Osteocyte (in vitro differentiated cells): ENCODE data around the gene H2AZ2. TPM values are rescaled to one million over a fixed set of nuclear protein-coding genes. Genes with fewer than 3 reads are reported as not detected.
"Not testable (repeated sequence)": the region's sequence is repeated elsewhere in the genome, so short reads cannot be mapped to it uniquely, and the experiment has no call there.

ENCODE experiments used
- DNase-seq: peaks from one replicate; pipeline ENCODE4 v3.0.0; 2021; ENCODE audit warnings: mixed read lengths; ENCODE audit not compliant: unreplicated experiment; ENCODE audit errors: extremely low spot score
- H3K27ac Mint-ChIP-seq: one replicate; pipeline ENCODE4 v1.8.0; 2021; ENCODE audit warnings: mild to moderate bottlenecking, mixed read lengths; ENCODE audit not compliant: unreplicated experiment
- H3K27me3 Mint-ChIP-seq: one replicate; pipeline ENCODE4 v1.8.0; 2021; ENCODE audit warnings: mixed read lengths; ENCODE audit not compliant: unreplicated experiment
- H3K36me3 Mint-ChIP-seq: one replicate; pipeline ENCODE4 v1.8.0; 2021; ENCODE audit warnings: mixed read lengths; ENCODE audit not compliant: unreplicated experiment
- H3K4me1 Mint-ChIP-seq: one replicate; pipeline ENCODE4 v1.8.0; 2021; ENCODE audit warnings: mixed read lengths; ENCODE audit not compliant: unreplicated experiment
- H3K4me3 Mint-ChIP-seq: one replicate; pipeline ENCODE4 v1.8.0; 2021; ENCODE audit warnings: mild to moderate bottlenecking, moderate library complexity, mixed read lengths; ENCODE audit not compliant: unreplicated experiment
- H3K9me3 Mint-ChIP-seq: one replicate; pipeline ENCODE4 v1.8.0; 2021; ENCODE audit warnings: mixed read lengths; ENCODE audit not compliant: unreplicated experiment
- CTCF ChIP-seq: fragments of 200-600 bp; sonication (generic); IDR thresholded peaks from 2 replicates; pipeline ENCODE4 v1.5.0; 2021; ENCODE audit warnings: antibody characterized with exemption, mild to moderate bottlenecking, moderate library complexity
- total RNA-seq: library from RNA; stranded (reverse); gene quantifications from 2 replicates; pipeline ENCODE4 v1.2.1, GENCODE V29; 2021

Gene H2AZ2
- total RNA-seq, 1 donor from 2014 or later: 169 TPM

GRCh38 chr7:44852590-44852989 is 4.7 kb upstream of the H2AZ2 start:
- DNase-seq: no peak
- no peak for TF ChIP-seq CTCF
- Mint-ChIP-seq H3K27me3 (no peaks in the 10 kb centered on the region), H3K27ac (no peak overlapping the region), H3K4me3 (no peak overlapping the region), H3K36me3 (no peaks in the 10 kb centered on the region), H3K4me1 (peaks cover 16% of the 10 kb centered on the region), H3K9me3 (no peaks in the 10 kb centered on the region)

GRCh38 chr7:44849885-44850544 is 2.1 kb upstream of the H2AZ2 start:
- peak overlapping the region; percentile 3 for H3K27ac Mint-ChIP-seq
- no peak for TF ChIP-seq CTCF
- DNase-seq: no peak

GRCh38 chr7:44849259-44849884 is 1.5 kb upstream of the H2AZ2 start:
- DNase-seq: no peak
- Mint-ChIP-seq H3K4me3 (peak overlapping the region; percentile 95), H3K27me3 (no peaks in the 10 kb centered on the region), H3K9me3 (no peaks in the 10 kb centered on the region), H3K27ac (peak overlapping the region; percentile 98), H3K4me1 (peaks cover 36% of the 10 kb centered on the region), H3K36me3 (no peaks in the 10 kb centered on the region)
- no peak for TF ChIP-seq CTCF

More at GRCh38 chr7:44849885-44850544, 2.1 kb upstream of the H2AZ2 start:
- no peaks in the 10 kb centered on the region for H3K9me3 Mint-ChIP-seq
- peak overlapping the region; percentile 95 for H3K4me3 Mint-ChIP-seq
- no peaks in the 10 kb centered on the region for H3K27me3 Mint-ChIP-seq
- no peaks in the 10 kb centered on the region for H3K36me3 Mint-ChIP-seq
- H3K4me1 Mint-ChIP-seq: peaks cover 29% of the 10 kb centered on the region

- DNase-seq: peak; percentile 96
- Mint-ChIP-seq H3K36me3 (no peaks in the 10 kb centered on the region), H3K27ac (peak overlapping the region; percentile 97), H3K9me3 (no peaks in the 10 kb centered on the region), H3K27me3 (no peaks in the 10 kb centered on the region), H3K4me3 (peak overlapping the region; percentile 95), H3K4me1 (peaks cover 41% of the 10 kb centered on the region)
- TF ChIP-seq CTCF: peak; percentile 98
Observed at GRCh38 chr7:44847509-44847919, 373 bp downstream of the H2AZ2 start.

- Mint-ChIP-seq H3K36me3 (peaks cover under 1% of the 10 kb centered on the region), H3K27ac (peak overlapping the region; percentile 97), H3K9me3 (no peaks in the 10 kb centered on the region), H3K4me3 (peak overlapping the region; percentile 95), H3K4me1 (peaks cover 41% of the 10 kb centered on the region), H3K27me3 (no peaks in the 10 kb centered on the region)
- no peak for TF ChIP-seq CTCF
- DNase-seq: no peak
Observed at GRCh38 chr7:44846816-44847508, 925 bp downstream of the H2AZ2 start.

- H3K27ac Mint-ChIP-seq: peak overlapping the region; percentile 97
- H3K9me3 Mint-ChIP-seq: not testable (repeated sequence)
Observed at GRCh38 chr7:44846390-44846789, 1.5 kb downstream of the H2AZ2 start.

More at GRCh38 chr7:44846390-44846789, 1.5 kb downstream of the H2AZ2 start:
- Mint-ChIP-seq H3K4me1 (peaks cover 44% of the 10 kb centered on the region), H3K4me3 (peak overlapping the region; percentile 95)
- H3K27me3 Mint-ChIP-seq, DNase-seq, H3K36me3 Mint-ChIP-seq: not testable (repeated sequence)
